ENCODE data around the gene FAM83F.

The FAM83F gene

GRCh38 chr22:40076702-40077645, 82.2 kb downstream of the FAM83F start:
- no peak for DNase-seq

DNA sequence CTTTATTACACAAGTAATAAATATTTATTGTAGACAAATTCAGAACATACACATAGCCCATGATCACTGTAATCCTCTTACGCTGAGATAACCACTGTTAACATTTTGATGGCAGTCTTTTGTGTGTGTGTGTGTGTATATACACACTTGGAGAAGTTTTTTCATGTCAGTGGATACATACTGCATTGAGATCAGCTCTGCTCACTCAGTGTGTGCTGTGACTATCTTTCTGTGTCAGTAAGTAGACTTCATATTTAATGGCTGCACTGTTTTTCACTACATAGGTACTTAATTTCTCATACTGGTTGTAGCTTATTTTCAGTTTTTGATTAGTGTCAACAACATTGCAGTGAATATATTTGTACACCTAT, 82.9 kb downstream of the FAM83F start:
- no peak for DNase-seq

GRCh38 chr22:40081662-40082061, 86.9 kb downstream of the FAM83F start:
- no peak for DNase-seq

DNA sequence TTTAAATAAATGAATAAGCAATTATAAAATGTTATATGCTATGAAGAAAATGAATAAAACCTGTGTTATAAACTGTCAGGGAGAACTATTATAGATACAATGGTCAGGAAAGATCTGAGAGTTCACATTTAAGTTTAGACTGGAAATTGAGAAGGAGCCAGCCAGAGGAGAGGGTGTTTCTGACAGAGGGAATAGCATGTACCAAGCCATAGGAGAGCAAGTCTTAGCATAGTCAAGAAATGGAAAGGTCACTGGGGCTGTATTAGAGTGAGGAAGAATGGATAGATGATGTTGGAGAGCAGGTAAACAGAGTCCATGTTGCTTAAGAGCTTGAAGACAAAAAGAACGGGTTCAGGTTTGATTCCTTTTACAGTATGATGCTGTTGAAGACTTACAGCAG, 87.4 kb downstream of the FAM83F start:
- no peak for DNase-seq

- no peak for DNase-seq
These were observed 89.0 kb downstream of the FAM83F start for GRCh38 chr22:40083794-40084193.

DNA sequence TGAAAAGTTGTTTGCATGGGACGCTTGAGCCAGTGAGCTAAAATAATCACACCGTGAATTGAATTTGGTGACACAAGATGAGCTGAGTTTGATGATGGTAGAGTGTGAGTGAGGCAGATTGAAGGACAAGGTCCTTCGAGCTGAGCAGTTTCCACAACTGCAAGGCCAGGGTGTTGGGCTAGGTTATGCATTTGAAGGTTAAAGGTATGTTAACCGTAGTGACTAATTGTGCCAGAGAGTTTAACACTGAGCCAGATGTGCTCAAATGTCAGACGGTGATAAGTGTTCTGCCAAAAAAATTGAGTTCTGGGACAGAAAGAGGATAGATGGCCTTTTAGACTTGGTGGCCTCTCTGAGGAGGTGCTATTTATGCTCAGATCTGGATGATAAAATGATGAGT, 89.5 kb downstream of the FAM83F start:
- DNase-seq = no peak

DNA sequence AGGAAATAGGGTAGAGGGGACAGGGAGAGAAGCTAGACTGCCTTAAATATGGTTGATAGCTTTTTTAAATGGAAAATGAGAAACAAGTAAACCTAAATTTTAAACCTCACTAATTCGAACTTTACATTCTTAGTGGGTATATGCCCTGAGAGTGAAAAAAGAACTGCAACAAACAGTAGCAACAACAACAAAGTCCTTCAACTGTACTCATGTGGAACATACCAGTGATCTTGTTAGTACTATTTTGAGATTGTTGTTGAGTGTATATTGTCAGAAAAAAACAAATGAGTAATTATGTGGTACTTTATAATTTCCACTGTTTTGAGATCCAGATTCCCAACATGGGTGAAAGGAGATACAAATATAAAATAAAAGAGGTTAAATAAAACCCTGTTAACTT, 94.1 kb downstream of the FAM83F start:
- DNase-seq = no peak
